ENCODE measurements around the gene ARHGEF4. TPM values are rescaled to one million over a fixed set of nuclear protein-coding genes. Genes with fewer than 3 reads are reported as not detected.

ARHGEF4 gene
- total and polyA plus RNA-seq, 2 experiments from 2014 or later: 26.0 to 82.2 TPM

- no peak overlapping the region for H3K27ac ChIP-seq
- peaks cover 9% of the 10 kb centered on the region for H3K27me3 ChIP-seq
- no peak overlapping the region for H3K4me3 ChIP-seq
- TF ChIP-seq CTCF (IDR thresholded peaks at IDR 0.05; ENCODE audit: low read depth, low read length): no peak
- H3K9me3 ChIP-seq (ENCODE audit: low read depth): no peaks in the 10 kb centered on the region
- H3K4me1 ChIP-seq (ENCODE audit: low read depth): peaks cover 31% of the 10 kb centered on the region
- H3K36me3 ChIP-seq: no peaks in the 10 kb centered on the region
- no peak for DNase-seq (ENCODE audit: low read depth in 1 of 2, low spot score in 1 of 2)
Observed at GRCh38 chr2:131036269-131036668, 199.6 kb downstream of the ARHGEF4 start.

DNA sequence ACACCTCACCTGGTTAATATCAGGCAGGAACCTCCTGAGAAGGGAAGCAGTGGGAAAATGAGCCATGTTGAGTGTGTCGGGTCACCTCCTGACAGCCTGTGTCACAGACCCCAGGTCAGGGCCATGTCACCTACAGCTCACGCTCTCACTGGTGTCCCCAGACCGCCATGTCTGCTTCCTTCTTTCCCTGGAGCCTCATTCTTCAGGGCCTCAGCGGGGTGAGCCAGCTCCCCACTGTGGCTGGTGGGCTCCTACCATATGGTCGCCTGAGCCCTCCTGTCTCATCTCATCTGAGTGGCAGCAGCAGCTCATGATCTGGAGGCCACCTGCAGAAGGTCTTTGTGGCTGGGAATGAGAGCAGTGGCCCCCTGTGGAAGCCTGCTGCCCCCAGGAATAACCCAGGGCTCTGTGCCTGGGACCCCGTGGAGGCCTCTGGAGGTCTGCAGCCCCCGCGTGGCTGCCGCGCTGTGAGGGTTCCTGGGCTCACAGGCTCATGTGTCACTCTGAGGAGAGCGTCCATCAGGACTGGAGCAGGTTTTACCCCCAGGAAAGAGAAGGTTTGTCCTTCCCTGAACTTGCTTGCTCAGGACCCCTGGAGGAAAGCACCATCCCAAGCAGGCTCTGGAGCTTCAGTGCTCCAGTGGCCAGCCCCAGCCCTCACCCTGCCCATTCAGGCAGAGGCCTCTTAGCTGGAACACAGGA lies 200.1 kb downstream of the ARHGEF4 start:
- Histone ChIP-seq H3K27ac (no peak overlapping the region), H3K27me3 (peaks cover 9% of the 10 kb centered on the region), H3K4me1 (ENCODE audit: low read depth) (peaks cover 27% of the 10 kb centered on the region), H3K36me3 (no peaks in the 10 kb centered on the region), H3K9me3 (ENCODE audit: low read depth) (no peaks in the 10 kb centered on the region), H3K4me3 (no peak overlapping the region)
- no peak for TF ChIP-seq CTCF (IDR thresholded peaks at IDR 0.05; ENCODE audit: low read depth, low read length)
- no peak for DNase-seq (ENCODE audit: low read depth in 1 of 2, low spot score in 1 of 2)

DNA sequence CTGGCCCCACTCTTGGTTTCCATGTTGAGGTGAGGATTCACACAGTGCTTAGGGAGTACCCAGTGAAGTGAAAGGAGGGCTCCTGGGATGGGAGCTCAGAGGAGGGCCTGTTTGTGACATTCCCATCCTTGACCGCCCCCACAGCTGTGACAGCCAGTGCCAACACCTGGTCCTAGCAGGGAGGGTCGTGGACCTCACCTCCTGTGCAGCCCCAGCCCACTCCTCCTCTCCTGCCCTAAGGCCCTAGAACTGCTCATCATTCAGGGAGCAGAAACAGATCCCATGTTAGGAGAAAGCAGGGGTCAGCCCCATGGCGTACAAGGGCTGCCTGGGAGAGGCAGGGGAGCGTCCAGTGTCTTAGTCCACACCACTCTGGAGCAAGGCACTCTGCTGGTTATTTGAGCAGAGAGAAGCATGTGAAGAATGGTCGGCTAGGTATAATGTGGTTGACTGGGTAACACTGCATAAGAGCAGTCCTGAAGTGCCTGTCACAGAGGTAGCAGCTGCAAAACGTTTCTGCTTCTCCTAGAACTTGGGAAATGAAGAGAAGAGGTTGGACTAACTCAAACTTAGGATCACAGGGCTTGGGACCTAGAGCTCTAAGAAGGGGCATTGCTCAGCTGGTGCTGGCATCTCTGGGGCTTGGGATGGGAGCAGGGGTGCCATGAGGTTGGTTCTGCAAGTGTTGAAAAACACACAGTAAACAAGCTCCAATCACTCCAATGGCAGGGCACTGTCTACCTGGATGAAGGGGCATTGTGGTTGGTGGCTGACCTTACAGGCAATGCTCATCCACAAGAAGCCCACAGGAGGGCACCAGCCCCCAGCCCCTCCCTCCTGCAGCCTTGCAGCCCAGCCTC lies 200.9 kb downstream of the ARHGEF4 start:
- Histone ChIP-seq H3K36me3 (no peaks in the 10 kb centered on the region), H3K9me3 (ENCODE audit: low read depth) (no peaks in the 10 kb centered on the region), H3K4me3 (no peak overlapping the region), H3K4me1 (ENCODE audit: low read depth) (peaks cover 27% of the 10 kb centered on the region), H3K27ac (no peak overlapping the region), H3K27me3 (peaks cover 9% of the 10 kb centered on the region)
- TF ChIP-seq CTCF (IDR thresholded peaks at IDR 0.05; ENCODE audit: low read depth, low read length): no peak
- DNase-seq (ENCODE audit: low read depth in 1 of 2, low spot score in 1 of 2): peak in 1 of 2 donors; percentile 59

DNA sequence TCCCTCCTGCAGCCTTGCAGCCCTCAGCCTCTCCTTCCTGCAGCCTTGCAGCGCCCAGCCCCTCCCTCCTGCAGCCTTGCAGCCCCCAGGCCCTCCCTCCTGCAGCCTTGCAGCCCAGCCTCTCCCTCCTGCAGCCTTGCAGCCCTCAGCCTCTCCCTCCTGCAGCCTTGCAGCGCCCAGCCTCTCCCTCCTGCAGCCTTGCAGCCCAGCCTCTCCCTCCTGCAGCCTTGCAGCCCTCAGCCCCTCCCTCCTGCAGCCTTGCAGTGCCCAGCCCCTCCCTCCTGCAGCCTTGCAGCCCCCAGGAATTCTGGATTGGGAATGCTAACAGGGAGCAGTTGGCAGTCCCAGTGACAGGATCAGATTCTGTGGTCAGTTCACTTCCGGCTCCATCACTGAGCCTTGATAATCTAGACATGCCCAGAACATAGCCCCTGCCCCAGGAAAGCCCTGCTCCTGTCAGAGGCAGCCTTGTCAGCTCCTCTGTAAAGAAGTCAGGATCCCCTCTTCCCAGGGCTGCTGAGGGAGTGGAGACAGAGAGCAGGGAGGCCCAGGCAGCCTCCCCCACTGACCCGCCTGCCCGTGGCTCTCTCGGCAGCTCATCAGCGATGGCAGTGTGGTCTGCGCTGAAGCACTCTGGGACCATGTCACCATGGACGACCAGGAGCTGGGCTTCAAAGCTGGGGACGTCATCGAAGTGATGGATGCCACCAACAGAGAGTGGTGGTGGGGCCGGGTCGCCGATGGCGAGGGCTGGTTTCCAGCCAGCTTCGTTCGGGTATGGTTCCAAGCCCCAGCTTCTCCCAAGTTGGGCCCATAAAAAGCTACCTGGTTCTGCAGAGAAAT lies 201.8 kb downstream of the ARHGEF4 start:
- DNase-seq (ENCODE audit: low read depth in 1 of 2, low spot score in 1 of 2): no peak
- H3K27me3 ChIP-seq: peaks cover 5% of the 10 kb centered on the region

More for the DNA sequence above, 201.8 kb downstream of the ARHGEF4 start:
- Histone ChIP-seq H3K4me3 (no peak overlapping the region), H3K27ac (no peak overlapping the region), H3K9me3 (ENCODE audit: low read depth) (no peaks in the 10 kb centered on the region), H3K36me3 (no peaks in the 10 kb centered on the region), H3K4me1 (ENCODE audit: low read depth) (peaks cover 27% of the 10 kb centered on the region)
- TF ChIP-seq CTCF (IDR thresholded peaks at IDR 0.05; ENCODE audit: low read depth, low read length): no peak
